Peyer's patch (tissue), 4 donors: ENCODE measurements around the gene TAAR2.

Experiments
- POLR2A ChIP-seq, 2 donors: fragments of 450-650 bp; IDR thresholded peaks; one replicate each; pipeline ENCODE4 v1.5.1; 2017; ENCODE audit warnings: antibody characterized with exemption in 2 of 2, mild to moderate bottlenecking in 2 of 2, moderate library complexity in 2 of 2
- TF ChIP-seq, protein P1 (sequence below), 6 experiments: fragments of 450-650 bp in 4 of 6; fragments of 200-600 bp in 2 of 6; sonication (generic) in 1 of 6; IDR thresholded peaks; one replicate each; pipeline ENCODE4 v1.5.1; 2017 to 2019; ENCODE audit warnings: antibody characterized with exemption in 6 of 6, mild to moderate bottlenecking in 3 of 6, moderate library complexity in 1 of 6

DNA sequence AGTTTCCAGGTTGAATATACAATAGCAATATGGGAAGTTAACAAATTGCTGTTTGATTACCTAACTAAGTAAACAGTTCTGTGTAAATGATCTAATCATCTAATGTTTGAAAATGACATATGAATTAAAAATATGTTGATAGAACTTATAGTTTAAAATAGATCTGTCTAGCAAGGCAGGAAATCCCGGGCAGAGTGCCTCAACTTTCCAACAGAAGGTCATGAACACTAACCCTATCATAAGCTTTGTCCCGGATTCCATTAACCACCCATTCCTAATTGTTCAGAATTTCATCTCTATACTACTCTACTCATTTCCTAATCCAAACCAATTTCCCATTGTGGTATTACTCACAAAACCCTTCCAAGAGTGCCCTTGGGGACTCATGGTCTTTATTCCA is 24.8 kb upstream of the TAAR2 start:
- TF ChIP-seq, protein P1, sequence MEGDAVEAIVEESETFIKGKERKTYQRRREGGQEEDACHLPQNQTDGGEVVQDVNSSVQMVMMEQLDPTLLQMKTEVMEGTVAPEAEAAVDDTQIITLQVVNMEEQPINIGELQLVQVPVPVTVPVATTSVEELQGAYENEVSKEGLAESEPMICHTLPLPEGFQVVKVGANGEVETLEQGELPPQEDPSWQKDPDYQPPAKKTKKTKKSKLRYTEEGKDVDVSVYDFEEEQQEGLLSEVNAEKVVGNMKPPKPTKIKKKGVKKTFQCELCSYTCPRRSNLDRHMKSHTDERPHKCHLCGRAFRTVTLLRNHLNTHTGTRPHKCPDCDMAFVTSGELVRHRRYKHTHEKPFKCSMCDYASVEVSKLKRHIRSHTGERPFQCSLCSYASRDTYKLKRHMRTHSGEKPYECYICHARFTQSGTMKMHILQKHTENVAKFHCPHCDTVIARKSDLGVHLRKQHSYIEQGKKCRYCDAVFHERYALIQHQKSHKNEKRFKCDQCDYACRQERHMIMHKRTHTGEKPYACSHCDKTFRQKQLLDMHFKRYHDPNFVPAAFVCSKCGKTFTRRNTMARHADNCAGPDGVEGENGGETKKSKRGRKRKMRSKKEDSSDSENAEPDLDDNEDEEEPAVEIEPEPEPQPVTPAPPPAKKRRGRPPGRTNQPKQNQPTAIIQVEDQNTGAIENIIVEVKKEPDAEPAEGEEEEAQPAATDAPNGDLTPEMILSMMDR (IDR thresholded peaks at IDR 0.05), result no peak
- no peak for TF ChIP-seq POLR2A (IDR thresholded peaks at IDR 0.05)
